GM12878 (cell line): ENCODE data around the gene VWA3B. TPM values are rescaled to one million over a fixed set of nuclear protein-coding genes. Genes with fewer than 3 reads are reported as not detected.

Experiments used
- ATAC-seq: fragments of 200-7000 bp; cut with Tn5 transposase; 3 replicates; pipeline ENCODE4 v1.9.1; 2020; ENCODE audit warnings: mild to moderate bottlenecking, moderate library complexity
- BruUV-seq: library from RNA; stranded (reverse); fragments of 400-500 nt; replicated peaks from 2 replicates; lab custom pipeline; 2021; lab: Mats Ljungman, UMichigan
- CTCF ChIA-PET: fragments of 300-600 bp; sonication (Branson Sonifier 250); formaldehyde crosslinking; extraction: SDS; loops from one replicate; lab custom pipeline; 2021; ENCODE audit warnings: inconsistent platforms; lab: Yijun Ruan, JAX
- POLR2A ChIA-PET: fragments of 350-600 bp; formaldehyde crosslinking; extraction: SDS; loops from one replicate; lab custom pipeline; 2021; ENCODE audit warnings: inconsistent platforms; lab: Charles Lee
- RAD21 ChIA-PET: fragments of 300-600 bp; sonication (Branson Sonifier 250); formaldehyde crosslinking; loops from one replicate; lab custom pipeline; 2023; ENCODE audit warnings: antibody characterized with exemption; ENCODE audit not compliant: unreplicated experiment; lab: Charles Lee
- SMC1A ChIA-PET: fragments of 300-600 bp; sonication (Branson Sonifier 250); formaldehyde crosslinking; loops from one replicate; lab custom pipeline; 2023; ENCODE audit not compliant: unreplicated experiment, uncharacterized antibody; lab: Charles Lee
- DNase-seq: peaks from one replicate; pipeline ENCODE4 v3.0.0-alpha.2; 2011; ENCODE audit warnings: low read depth, low spot score
- FAIRE-seq: peaks from 3 replicates; lab custom pipeline; 2011; peaks lifted over from hg19 to GRCh38; lab: Jason Lieb, UNC
- H2AFZ ChIP-seq: 2 replicates; pipeline ENCODE4 v1.6.0; 2011; ENCODE audit warnings: low read depth, low read length, control low read depth; ENCODE audit not compliant: control insufficient read depth
- H3K27ac ChIP-seq: 2 replicates; pipeline ENCODE4 v1.5.1; 2011; ENCODE audit warnings: control low read depth; ENCODE audit not compliant: control insufficient read depth, insufficient read depth
- H3K27me3 ChIP-seq, 2 experiments: replicated peaks in 1 of 2; 2 replicates each; pipeline versions ENCODE4 v1.6.0 to v1.6.1; 2011; ENCODE audit warnings: low read length in 1 of 2; ENCODE audit not compliant: control insufficient read depth in 2 of 2, insufficient read depth in 2 of 2
- H3K36me3 ChIP-seq, 2 experiments: 2 replicates each; pipeline ENCODE4 v1.5.1; 2011; ENCODE audit warnings: low read length in 1 of 2; ENCODE audit not compliant: control insufficient read depth in 2 of 2, insufficient read depth in 2 of 2
- H3K4me1 ChIP-seq: 2 replicates; pipeline ENCODE4 v1.6.1; 2011; ENCODE audit warnings: mild to moderate bottlenecking, low read length, moderate library complexity, mixed read lengths; ENCODE audit not compliant: control insufficient read depth, insufficient read depth
- H3K4me2 ChIP-seq: 2 replicates; pipeline ENCODE4 v1.6.0; 2011; ENCODE audit warnings: control low read depth; ENCODE audit not compliant: control insufficient read depth, insufficient read depth
- H3K4me3 ChIP-seq: fragments of 200-600 bp; sonication (generic); 2 replicates; pipeline ENCODE4 v1.5.1; 2016
- H3K79me2 ChIP-seq: 2 replicates; pipeline ENCODE4 v1.6.0; 2011; ENCODE audit warnings: low read length; ENCODE audit not compliant: control insufficient read depth, insufficient read depth
- H3K9ac ChIP-seq: 2 replicates; pipeline ENCODE4 v1.8.0; 2011; ENCODE audit warnings: low read length, control low read depth, mixed read lengths; ENCODE audit not compliant: control insufficient read depth, insufficient read depth
- H3K9me3 ChIP-seq: replicated peaks from 3 replicates; pipeline ENCODE4 v1.5.1; 2011; ENCODE audit warnings: mild to moderate bottlenecking, low read length; ENCODE audit not compliant: control insufficient read depth, insufficient read depth
- H4K20me1 ChIP-seq: 2 replicates; pipeline ENCODE4 v1.6.0; 2011; ENCODE audit not compliant: control insufficient read depth, insufficient read depth
- BMI1 ChIP-seq: fragments of 450-650 bp; IDR thresholded peaks from 2 replicates; pipeline ENCODE4 v1.6.1; 2016; ENCODE audit warnings: mild to moderate bottlenecking, moderate library complexity, borderline replicate concordance
- CEBPB ChIP-seq, 2 experiments: fragments of 150-350 bp in 1 of 2; IDR thresholded peaks; 2 replicates each; pipeline ENCODE4 v1.6.1; 2012 to 2014; ENCODE audit warnings: low read depth in 2 of 2, low read length in 2 of 2, borderline replicate concordance in 1 of 2, inconsistent platforms in 1 of 2
- EP300 ChIP-seq, 2 experiments: fragments of 150-350 bp in 1 of 2; IDR thresholded peaks; 2 replicates each; pipeline ENCODE4 v1.6.1; 2011 to 2012; ENCODE audit warnings: low read depth in 2 of 2, low read length in 2 of 2, borderline replicate concordance in 1 of 2, improper control_type of control experiment in 1 of 2, inconsistent platforms in 1 of 2; ENCODE audit not compliant: control insufficient read depth in 1 of 2
- JUNB ChIP-seq: IDR thresholded peaks from 2 replicates; pipeline ENCODE4 v1.6.1; 2016; ENCODE audit warnings: antibody characterized with exemption, mild to moderate bottlenecking
- MEF2A ChIP-seq: IDR thresholded peaks from 2 replicates; pipeline ENCODE4 v1.6.1; 2011; ENCODE audit warnings: low read depth, mild to moderate bottlenecking, low read length, moderate library complexity; ENCODE audit not compliant: insufficient read depth
- MEF2B ChIP-seq: fragments of 450-650 bp; IDR thresholded peaks from 2 replicates; pipeline ENCODE4 v1.6.1; 2018; ENCODE audit warnings: mild to moderate bottlenecking, moderate library complexity; ENCODE audit not compliant: partially characterized antibody, poor library complexity, severe bottlenecking
- PAX5 ChIP-seq: IDR thresholded peaks from 2 replicates; pipeline ENCODE4 v1.6.1; 2011; ENCODE audit warnings: low read depth, low read length, borderline replicate concordance
- PAX8 ChIP-seq: fragments of 450-650 bp; IDR thresholded peaks from 2 replicates; pipeline ENCODE4 v1.6.1; 2017; ENCODE audit warnings: mild to moderate bottlenecking, moderate library complexity
- PML ChIP-seq: IDR thresholded peaks from 2 replicates; pipeline ENCODE4 v1.6.1; 2012; ENCODE audit warnings: low read length, inconsistent platforms
- POLR2A ChIP-seq: IDR thresholded peaks from 2 replicates; pipeline ENCODE4 v1.6.1; 2011; ENCODE audit warnings: low read depth, mild to moderate bottlenecking, low read length
- RAD21 ChIP-seq: IDR thresholded peaks from 2 replicates; pipeline ENCODE4 v1.6.1; 2011; ENCODE audit warnings: mild to moderate bottlenecking, low read depth, low read length, moderate library complexity; ENCODE audit not compliant: insufficient read depth
- RELA ChIP-seq: fragments of 450-650 bp; IDR thresholded peaks from 2 replicates; pipeline ENCODE4 v1.8.0; 2014; ENCODE audit warnings: borderline replicate concordance; ENCODE audit not compliant: partially characterized antibody
- RELB ChIP-seq: fragments of 450-650 bp; IDR thresholded peaks from 2 replicates; pipeline ENCODE4 v1.6.1; 2017; ENCODE audit warnings: low read depth, mild to moderate bottlenecking, moderate library complexity
- SMARCA5 ChIP-seq: fragments of 450-650 bp; IDR thresholded peaks from 2 replicates; pipeline ENCODE4 v1.6.1; 2017; ENCODE audit warnings: mild to moderate bottlenecking
- SMC3 ChIP-seq: IDR thresholded peaks from 2 replicates; pipeline ENCODE4 v1.6.1; 2011; ENCODE audit warnings: low read length, improper control_type of control experiment, borderline replicate concordance
- STAT3 ChIP-seq: IDR thresholded peaks from 2 replicates; pipeline ENCODE4 v1.6.1; 2011; ENCODE audit warnings: low read depth, low read length, improper control_type of control experiment
- SUZ12 ChIP-seq: fragments of 200-600 bp; sonication (generic); IDR thresholded peaks from one replicate; pipeline ENCODE4 v1.6.1; 2018; ENCODE audit warnings: antibody characterized with exemption, mild to moderate bottlenecking; ENCODE audit not compliant: unreplicated experiment
- WGBS: methylation state at CpG from one replicate; pipeline ENCODE4 v1.1.6; 2016; ENCODE audit warnings: low lambda C conversion rate; ENCODE audit not compliant: insufficient replicate concordance, insufficient coverage; ENCODE audit errors: missing lambda C conversion rate; 5-methylcytosine and 5-hydroxymethylcytosine counted together
- in situ Hi-C: fragments of 300-500 bp; cut with MboI; formaldehyde crosslinking; loops from 9 replicates; pipeline ENCODE4 v1.14.3; 2018; ENCODE audit warnings: mixed read lengths
- intact Hi-C: fragments of 100-400 bp; cut with micrococcal nuclease; formaldehyde crosslinking; loops from one replicate; pipeline ENCODE4 v1.14.2; 2022; ENCODE audit not compliant: unreplicated experiment
- polyA plus RNA-seq, 11 experiments: library from polyadenylated mRNA; depleted of rRNA in 4 of 11; unstranded in 6 of 11; stranded (reverse) in 5 of 11; fragments of >200 nt; fragmentation: Nextera tagmentation in 4 of 11; fragmentation: Illumina TruSeq in 1 of 11; extraction: Ambion mirVana in 4 of 11; extraction: Trizol in 1 of 11; gene quantifications; 1 replicate in 1 of 11; 2 replicates in 10 of 11; pipeline versions ENCODE4 v1.2.1 to v1.2.3, GENCODE V29; 2011 to 2016; ENCODE audit warnings: inconsistent platforms in 2 of 11, missing spikeins in 2 of 11, low read depth in 1 of 11
- total RNA-seq, 4 experiments: library from RNA; depleted of rRNA in 3 of 4; stranded (reverse); fragments of >200 nt in 3 of 4; fragmentation: Illumina TruSeq in 1 of 4; extraction: Trizol in 1 of 4; gene quantifications; 2 replicates each; pipeline versions ENCODE4 v1.2.1 to v1.2.3, GENCODE V29; 2013 to 2021
- TF ChIP-seq, protein P1 (sequence below): fragments of 450-650 bp; IDR thresholded peaks from 2 replicates; pipeline ENCODE4 v1.6.1; 2017; ENCODE audit warnings: antibody characterized with exemption, mild to moderate bottlenecking, moderate library complexity
- TF ChIP-seq, protein P2 (sequence below): IDR thresholded peaks from 2 replicates; pipeline ENCODE4 v1.6.1; 2012; ENCODE audit warnings: low read depth, low read length, improper control_type of control experiment

VWA3B gene
- total and polyA plus RNA-seq, 10 of the 15 experiments (the other 5 are each of a cell fraction or from before 2014, with no cell fraction given) = 0.04 to 0.86 (median 0.19) TPM; not detected in 4

DNA sequence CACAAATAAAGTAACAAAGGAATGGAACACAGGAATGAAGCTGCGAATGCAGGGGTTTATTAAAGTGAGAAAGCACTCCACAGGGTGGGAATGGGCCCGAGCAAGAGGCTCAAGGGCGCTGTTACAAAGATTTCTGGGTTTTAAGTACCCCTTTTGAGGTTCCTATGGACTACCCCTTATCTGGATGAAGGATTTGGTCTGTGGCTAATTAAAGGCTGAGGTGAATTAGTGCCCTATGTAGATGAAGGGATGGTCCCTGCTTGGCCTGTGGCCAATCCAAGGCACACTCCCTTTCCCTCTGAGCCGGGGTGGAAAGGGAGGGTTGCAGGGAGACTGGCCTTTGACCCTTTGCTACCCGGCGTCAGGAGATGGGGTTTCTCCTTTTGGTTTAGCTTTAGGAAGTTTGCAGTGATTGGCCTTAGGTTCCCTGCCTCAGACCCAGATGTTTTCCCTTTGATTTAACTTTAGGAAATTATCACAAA is 211.8 kb downstream of the VWA3B start:
- no peak for DNase-seq
- intact Hi-C loops (no loop called here), in situ Hi-C loops (loop anchor here (10.0 kb wide), 1 partner anchor 104 kb away; no protein-coding TSS in a partner anchor)
- ChIA-PET SMC1A (no interaction called here), RAD21 (no interaction called here), CTCF (no interaction called here), POLR2A (no interaction called here)
- H2AFZ ChIP-seq = no peak overlapping the region
- 10% methylated on average over 6 of the region's 6 CpGs for WGBS
- no peaks in the 10 kb centered on the region for H3K79me2 ChIP-seq
- H3K9ac ChIP-seq = no peak overlapping the region
- TF ChIP-seq SMARCA5 = no peak
- TF ChIP-seq RELB = no peak
- TF ChIP-seq SUZ12 = no peak
- TF ChIP-seq PAX8 = no peak
- TF ChIP-seq MEF2B = no peak
- TF ChIP-seq POLR2A = no peak
- TF ChIP-seq CEBPB (IDR thresholded peaks at IDR 0.05; ENCODE audit: borderline replicate concordance in 1 of 2, low read depth in 2 of 2, low read length in 2 of 2) = no peak
- TF ChIP-seq EP300 (IDR thresholded peaks at IDR 0.05; ENCODE audit: borderline replicate concordance in 1 of 2, control insufficient read depth in 1 of 2, low read depth in 2 of 2, low read length in 2 of 2) = no peak
- no peak for TF ChIP-seq RELA
- no peak for TF ChIP-seq JUNB
- TF ChIP-seq, protein P1, sequence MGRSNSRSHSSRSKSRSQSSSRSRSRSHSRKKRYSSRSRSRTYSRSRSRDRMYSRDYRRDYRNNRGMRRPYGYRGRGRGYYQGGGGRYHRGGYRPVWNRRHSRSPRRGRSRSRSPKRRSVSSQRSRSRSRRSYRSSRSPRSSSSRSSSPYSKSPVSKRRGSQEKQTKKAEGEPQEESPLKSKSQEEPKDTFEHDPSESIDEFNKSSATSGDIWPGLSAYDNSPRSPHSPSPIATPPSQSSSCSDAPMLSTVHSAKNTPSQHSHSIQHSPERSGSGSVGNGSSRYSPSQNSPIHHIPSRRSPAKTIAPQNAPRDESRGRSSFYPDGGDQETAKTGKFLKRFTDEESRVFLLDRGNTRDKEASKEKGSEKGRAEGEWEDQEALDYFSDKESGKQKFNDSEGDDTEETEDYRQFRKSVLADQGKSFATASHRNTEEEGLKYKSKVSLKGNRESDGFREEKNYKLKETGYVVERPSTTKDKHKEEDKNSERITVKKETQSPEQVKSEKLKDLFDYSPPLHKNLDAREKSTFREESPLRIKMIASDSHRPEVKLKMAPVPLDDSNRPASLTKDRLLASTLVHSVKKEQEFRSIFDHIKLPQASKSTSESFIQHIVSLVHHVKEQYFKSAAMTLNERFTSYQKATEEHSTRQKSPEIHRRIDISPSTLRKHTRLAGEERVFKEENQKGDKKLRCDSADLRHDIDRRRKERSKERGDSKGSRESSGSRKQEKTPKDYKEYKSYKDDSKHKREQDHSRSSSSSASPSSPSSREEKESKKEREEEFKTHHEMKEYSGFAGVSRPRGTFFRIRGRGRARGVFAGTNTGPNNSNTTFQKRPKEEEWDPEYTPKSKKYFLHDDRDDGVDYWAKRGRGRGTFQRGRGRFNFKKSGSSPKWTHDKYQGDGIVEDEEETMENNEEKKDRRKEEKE = no peak
- TF ChIP-seq PML = no peak
- TF ChIP-seq, protein P2, sequence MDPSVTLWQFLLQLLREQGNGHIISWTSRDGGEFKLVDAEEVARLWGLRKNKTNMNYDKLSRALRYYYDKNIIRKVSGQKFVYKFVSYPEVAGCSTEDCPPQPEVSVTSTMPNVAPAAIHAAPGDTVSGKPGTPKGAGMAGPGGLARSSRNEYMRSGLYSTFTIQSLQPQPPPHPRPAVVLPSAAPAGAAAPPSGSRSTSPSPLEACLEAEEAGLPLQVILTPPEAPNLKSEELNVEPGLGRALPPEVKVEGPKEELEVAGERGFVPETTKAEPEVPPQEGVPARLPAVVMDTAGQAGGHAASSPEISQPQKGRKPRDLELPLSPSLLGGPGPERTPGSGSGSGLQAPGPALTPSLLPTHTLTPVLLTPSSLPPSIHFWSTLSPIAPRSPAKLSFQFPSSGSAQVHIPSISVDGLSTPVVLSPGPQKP = no peak
- TF ChIP-seq PAX5 = no peak
- TF ChIP-seq BMI1 = no peak
- TF ChIP-seq STAT3 = no peak
- no peak for TF ChIP-seq RAD21
- no peak for TF ChIP-seq SMC3
- no peak for TF ChIP-seq MEF2A
- no peak for FAIRE-seq
- H3K4me3 ChIP-seq = no peak overlapping the region
- no peak overlapping the region for H3K27ac ChIP-seq
- no peak overlapping the region for H3K4me2 ChIP-seq
- H3K27me3 ChIP-seq = peaks cover 0 to 4% of the 10 kb centered on the region in 2 experiments; a peak in 3 of 4 replicates
- no peaks in the 10 kb centered on the region for H3K9me3 ChIP-seq
- ATAC-seq = no peak
- no peaks in the 10 kb centered on the region for H4K20me1 ChIP-seq
- BruUV-seq = no TSS peak
- no peaks in the 10 kb centered on the region for H3K4me1 ChIP-seq
- H3K36me3 ChIP-seq = no peaks in the 10 kb centered on the region
